NOMO-1 (cell line): ENCODE data around the gene CORO2B.

ENCODE experiments used
- DNase-seq, 2 experiments: peaks; one replicate each; lab custom pipeline; 2025; ENCODE audit not compliant: unreplicated experiment in 2 of 2; lab: John Stamatoyannopoulos, UW

CORO2B gene

DNA sequence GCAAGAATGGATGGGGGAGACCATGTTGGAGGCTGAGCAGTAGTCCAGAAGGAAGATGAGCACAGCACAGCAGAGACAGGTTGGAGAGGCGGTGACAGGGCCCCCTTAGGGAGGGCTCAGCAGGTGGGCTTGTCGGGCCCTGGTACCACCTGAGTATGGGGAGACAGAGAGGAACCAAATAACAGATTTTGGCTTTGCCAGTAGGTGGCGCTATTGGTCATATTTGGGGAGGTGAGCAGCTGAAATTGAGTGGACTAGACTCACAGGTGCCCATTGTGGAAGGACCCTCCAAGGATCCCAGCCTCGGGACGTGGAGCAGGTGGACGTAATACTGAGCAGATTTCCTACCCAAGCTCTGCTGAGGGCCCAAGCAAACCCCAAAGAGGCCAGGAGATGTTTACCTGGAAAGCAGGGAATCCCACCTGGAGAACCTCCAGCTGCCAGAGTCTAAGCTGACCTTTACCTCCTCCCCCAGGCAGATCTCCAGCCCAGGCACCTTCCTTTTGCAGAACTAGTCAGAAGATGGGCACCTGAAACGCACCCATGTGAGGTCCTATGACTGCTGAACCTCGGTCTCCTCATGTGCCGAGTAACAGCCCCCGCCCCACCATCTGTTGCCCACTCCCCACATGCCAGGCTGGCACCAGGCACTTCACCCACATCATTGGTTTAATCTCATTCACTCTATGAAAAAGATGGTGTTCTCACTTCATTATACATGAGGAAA lies 24.6 kb upstream of the CORO2B start:
- peak; percentile 45 to 52 for DNase-seq

DNA sequence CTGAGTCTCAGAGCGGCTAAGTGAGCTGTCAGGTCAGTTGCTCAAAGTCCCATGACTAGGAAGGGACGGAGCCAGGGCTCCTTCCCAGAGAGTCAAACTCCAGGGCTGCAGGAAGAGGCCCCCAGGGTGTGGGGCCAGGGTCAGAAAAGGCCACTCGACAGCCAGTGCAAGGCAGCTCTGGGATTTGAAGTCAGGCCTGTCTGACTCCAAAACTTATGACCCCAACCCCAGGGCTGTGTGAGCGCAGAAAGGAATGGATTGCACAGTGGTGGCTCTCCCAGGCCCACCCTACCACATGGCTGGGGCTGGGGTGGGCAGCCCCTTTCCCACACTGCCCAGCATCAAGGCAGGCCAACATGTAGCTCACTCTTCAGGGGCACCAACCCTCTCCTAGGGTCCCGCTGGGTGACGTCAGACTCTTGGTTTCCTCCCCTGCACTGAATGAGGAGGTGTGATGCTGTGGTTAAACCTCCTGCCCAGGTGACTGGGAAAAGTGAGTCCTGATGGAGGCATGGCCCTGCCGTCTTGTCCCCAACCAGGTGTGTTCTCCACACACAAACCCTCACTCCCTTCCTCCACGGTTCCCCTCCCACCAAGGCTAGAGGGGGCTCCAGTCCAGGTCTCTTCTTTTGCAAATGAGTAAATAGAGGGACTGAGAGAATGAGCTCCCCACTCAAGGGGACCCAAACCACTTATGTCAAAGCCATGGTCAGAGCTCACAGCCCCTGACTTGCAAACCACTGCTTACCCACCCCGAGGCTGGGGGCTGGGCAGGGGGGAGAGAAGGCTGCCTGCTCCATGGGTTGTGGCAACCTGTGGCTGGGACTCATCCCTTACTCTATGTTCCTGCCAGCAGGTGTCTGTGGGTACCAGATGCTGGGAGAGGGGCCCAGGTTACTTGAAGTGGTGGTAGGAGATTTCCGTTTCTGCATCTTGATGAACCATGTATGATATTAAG lies 23.8 kb upstream of the CORO2B start:
- no peak for DNase-seq

DNA sequence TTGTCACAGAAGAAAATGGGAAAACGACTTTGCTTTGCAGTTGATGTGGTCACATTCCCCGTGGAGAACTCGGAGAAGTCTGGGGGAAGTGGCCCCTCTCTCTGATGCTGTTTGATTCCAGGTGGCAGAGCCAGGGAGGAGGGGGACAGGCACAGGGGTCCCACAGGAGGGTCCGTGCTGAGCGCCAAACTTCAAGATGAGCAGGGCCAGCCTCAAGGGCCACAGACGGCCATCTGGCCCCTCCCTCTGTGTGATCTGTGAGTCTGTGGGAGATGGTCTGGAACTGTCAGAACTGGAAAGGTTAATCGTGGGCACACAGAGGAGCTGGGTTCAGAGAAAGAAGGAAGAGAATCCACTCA lies 23.1 kb upstream of the CORO2B start:
- DNase-seq: no peak

DNA sequence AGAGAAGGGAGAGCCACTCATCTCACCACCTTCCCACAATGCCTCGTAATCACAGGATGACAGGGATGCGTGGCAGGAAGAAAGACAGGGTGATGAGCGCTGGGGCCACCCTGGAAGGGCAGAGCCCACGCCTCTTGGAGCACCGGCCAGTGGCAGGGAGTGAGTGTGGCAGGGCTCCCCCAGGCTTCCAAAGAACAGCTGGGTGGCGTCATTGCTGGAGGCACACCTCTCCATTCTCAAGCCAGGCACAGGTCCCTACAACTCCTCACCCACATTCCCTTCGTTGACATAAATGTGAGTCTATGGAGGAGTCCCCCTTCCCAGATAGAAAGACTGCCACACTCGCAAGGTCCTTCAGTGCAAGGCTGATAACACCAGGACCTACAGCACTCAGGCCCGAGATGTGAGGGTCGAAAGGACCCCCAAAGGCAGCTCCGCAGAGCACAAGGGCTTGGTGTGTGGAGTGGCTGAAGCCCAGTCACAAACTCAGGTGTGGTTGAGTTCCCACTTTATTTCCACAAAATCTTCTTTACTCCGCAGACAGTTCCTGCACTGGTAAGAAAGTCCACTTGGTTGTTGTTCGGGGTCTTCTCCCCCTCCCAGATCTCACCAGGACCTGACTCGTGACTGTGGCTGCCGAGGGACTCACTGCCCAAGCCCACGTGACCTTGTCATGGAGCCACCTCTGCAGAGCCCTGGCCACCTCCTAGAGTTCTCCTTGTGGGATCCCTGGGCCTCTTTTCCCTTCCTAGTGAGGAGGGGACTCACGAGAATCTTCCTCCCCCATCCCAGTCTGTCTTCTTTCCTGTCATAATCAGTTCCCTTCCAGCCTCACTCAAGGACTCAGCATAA lies 22.4 kb upstream of the CORO2B start:
- DNase-seq: no peak

DNA sequence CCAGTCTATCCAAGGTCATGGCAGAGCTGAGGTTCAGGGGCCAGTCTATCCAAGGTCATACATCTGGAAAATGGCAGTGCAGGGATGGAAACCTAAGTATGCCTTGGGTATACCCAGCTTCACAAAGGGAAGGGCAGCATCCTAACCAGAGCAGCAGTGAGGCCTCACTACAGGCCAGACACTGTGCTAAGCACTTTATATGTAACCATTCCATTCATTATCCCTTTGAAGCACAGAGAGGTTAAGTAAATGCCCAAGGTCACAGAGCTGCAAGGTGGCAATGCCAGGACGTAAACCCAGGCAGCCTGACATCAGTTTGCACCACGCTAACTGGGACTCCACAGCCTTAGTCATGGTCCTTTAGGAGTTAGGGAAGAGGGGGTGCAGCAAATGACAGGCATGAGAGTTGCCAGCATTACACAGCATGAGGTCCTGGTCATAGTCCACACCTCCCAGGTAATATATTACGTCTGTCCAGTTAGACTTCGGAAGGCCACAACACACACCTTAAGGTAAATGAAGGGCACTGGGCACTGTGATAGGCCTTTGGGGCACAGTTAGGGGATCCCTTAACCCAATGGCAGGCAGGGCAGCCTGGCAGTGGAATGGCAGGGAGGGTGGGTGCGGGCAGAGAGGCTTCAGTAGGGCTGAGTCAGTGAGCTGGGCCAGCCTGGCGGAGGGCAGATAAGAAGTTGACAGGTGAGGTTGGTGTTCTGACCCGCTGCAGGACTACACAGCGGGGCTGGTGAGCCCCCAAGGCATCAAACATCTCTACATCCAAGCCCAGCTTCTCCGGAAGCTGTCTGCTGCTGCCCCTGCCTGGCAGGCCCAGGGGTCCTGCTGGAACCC lies 21.1 kb upstream of the CORO2B start:
- no peak for DNase-seq

DNA sequence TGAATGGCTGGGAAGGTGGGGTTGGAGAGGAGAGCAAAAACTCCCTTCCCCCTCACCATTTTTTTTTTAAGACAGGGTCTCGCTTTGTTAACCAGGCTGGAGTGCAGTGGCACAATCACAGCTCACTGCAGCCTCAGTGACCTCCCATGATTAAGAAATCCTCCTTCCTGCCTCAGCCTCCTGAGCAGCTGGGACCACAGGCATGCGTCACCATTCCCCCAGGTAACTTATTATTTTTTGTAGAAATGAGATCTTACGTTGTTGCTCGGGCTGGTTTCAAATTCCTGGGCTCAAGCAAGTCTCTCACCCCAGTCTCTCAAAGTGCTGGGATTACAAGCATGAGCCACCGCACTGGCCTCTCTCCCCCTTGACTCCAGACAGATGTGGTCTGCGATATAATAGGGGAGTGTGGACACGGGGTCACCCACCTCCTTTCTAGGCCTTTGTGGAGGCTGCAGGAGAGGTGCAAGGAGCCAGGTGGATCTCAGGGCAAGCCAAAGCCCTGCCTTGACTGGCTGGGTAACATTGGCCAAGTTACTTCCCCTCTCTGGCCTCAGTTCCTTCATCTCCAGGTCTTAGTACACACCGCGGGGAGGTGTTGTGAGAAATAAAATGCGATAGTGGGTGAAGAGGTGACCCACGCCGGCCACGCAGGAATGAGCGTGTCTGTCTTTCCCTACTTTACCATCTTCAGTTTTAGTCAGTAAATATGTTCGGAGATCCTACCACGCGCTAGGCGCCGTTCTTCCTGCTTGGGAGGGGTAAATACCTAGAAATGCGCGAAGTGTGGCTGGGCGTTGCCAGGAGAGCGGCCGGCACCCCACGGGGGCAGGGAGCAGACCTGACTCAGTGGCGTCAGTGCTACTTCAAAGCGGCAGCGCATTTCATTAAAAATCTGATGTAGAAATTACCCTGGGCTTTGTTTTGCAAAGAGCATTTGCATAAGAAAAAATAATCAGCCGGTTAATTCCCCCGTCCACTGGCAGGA lies 20.2 kb upstream of the CORO2B start:
- DNase-seq: peak in 1 of 2 experiments; percentile 44

DNA sequence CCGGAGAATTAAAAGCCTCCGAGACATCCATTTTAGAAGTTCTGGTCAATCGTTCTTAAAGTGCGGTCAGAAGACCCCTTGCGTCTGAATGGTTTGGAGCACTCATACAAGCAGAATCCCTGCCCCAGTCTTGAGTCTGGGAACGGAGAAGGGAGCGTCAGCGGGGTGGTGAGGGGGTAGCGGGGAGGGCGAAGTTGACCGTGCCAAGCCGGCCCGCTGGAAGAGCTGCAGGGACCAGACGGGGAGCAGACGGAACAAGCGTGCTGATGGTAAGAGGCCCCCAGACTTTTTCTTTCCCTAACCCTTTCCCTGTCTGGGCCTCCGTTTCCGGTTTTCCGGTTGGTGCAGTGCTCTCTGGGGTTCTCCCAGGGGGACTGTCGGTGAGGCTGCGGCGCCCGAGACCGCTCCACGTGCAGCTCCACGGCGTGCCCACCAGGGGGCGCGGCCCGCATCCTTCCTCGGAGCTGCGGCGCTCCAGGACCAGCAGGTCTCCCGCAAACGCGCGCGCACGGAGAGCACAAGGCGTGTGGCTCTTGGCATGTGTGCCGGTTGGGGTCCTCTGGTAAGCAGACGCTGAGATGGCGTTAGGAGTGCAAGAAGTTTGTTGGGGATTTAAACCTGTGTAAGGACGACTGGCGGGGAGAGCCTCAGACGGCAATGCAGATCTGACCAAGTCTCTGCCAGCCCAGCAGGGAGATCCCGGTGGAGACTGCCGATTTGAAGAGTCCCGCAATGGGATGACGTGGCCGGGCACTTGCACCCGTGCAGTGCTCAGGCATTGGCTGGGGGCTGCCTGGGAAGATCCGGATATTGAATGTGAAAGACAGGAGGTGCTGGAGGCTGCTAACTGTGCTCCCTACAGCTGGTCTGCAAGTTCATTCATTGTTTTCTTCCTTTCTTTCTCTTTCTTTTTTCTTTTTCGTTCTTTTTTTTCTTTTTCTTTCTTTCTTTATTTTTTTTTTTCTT lies 19.2 kb upstream of the CORO2B start:
- peak; percentile 41 to 51 for DNase-seq

DNA sequence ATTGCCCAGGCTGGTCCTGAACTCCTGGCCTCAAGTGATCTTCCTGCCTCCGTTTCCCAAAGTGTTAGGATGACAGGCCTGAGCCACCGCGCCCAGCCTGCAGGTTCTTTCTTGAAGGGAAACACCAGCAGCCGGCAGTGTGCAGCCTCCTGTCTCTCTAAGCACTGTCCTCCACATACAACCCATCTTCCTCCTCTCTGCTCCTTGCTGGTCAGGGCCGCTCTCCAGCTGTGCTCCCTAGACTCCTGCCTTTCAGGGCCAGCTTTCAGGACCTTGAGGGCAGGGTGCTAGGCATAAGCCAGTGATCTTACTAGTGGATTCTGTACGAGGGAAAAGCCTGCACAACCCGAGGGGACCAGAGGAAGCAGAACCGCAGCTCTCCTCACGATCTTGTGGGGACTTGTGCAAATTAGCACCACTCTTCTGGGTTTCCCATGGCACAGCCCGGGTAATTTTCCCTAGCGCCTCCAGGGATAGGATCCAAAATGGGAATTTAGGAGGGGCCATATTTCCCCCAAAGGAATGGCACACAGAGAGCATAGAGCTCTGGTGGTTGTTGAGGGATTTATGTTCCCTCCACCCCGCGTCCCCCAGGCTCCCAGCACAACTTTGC lies 18.2 kb upstream of the CORO2B start:
- no peak for DNase-seq

DNA sequence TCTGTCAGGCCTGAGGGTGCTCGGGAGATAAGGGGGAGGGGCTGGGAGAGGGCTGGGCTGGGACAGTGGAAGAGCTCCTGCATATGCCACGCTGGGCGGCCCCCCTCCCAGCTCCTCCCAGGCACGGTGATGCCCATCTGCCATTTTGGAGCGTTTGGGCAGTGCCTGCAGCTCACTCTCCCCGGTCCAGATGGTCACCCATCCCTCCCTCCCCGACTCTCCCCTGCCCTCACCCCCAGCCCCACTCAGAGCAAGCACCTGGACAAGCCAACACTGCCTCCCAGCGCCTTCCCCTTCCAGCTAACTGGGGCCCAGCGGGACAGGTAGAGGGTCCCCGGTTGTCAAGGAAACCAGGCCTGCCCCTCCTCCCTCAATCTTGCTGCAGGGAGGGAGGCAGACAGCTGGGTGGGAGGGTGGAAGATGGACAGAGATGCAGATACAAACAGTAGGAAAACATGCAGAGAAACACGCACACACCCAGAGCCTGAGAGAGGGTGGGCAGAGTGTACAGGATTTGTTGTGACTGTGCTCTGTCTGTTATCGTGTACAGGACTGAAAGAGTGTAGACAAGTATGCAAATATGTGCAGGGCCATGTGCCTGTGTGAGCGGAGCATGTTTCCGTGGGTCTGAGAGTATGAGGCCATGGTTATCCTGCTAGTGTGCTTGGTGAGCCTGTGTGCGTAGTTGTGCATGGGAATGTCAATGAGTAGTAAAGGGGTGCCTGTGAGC lies 17.5 kb upstream of the CORO2B start:
- no peak for DNase-seq

DNA sequence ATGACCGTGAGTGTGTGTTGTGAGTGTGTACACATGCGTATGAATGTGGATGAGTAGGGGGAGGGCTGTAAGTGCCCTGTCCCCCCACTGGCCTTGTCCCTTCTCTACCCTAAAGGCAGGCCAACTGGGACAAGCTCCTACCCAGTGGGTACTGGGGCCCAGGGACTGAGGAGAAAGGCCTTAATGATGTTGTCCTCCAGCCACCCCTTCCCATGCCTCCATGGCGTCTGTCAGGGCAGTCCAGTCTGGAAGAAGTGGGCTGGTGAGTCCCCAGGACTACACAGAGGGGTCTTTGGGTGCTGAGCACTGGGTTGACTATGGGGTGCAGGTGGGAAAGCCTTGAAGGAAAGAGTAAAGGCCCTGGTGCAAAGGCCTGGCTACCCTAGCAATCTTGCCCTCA lies 16.9 kb upstream of the CORO2B start:
- no peak for DNase-seq

DNA sequence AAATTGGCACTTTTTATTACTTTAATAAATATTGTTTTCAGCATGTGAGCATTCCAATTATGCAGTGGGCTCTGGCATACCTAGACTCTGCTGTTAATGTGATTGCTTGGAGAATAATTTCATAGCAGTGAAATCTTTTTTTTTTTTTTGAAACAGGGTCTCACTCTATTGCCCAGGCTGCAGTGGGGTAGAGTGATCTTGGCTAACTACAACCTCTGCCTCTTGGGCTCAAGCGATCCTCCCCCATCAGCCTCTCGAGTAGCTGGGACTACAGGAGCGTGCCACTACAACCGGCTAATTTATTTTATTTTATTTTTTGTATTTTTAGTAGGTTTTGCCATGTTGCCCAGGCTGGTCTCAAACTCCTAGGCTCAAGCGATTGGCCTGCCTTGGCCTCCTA lies 14.6 kb upstream of the CORO2B start:
- DNase-seq: no peak

DNA sequence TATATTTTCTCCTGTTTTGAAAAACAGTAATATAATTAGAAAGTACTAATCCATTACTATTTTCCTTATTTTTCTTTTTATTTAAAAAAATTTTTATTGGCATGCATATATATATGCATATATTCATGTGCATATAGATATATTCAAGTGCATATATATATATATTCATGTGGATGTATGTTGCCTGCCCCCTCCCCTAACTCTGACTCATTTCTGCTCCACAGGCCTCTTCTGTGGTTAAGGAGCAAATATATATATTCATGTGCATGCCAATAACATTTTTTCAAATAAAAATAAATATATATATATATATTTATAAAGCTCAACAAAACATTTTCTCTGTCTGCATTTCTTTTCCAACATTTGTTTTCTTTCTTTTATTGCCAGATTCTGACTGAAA lies 13.6 kb upstream of the CORO2B start:
- DNase-seq: no peak

DNA sequence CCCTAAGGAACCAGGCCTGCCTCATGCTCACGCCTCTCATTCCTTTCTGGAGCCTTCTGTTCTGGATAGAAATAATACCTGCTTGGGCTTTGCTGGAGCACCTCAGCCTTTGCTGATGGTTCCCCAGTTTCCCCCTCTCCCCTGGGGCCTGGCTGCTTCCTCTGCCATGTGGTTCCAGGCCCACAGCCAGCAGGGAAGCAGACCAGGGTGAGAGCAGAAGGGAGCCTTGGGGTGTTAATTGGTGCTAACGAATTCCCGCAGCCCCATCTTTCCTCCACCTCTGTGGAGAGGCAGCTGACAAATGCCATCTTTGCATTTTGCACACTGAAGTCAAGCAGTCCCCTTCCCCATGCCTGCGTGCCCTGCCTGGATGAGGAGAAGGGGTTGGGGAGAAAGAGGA lies 13.1 kb upstream of the CORO2B start:
- no peak for DNase-seq

DNA sequence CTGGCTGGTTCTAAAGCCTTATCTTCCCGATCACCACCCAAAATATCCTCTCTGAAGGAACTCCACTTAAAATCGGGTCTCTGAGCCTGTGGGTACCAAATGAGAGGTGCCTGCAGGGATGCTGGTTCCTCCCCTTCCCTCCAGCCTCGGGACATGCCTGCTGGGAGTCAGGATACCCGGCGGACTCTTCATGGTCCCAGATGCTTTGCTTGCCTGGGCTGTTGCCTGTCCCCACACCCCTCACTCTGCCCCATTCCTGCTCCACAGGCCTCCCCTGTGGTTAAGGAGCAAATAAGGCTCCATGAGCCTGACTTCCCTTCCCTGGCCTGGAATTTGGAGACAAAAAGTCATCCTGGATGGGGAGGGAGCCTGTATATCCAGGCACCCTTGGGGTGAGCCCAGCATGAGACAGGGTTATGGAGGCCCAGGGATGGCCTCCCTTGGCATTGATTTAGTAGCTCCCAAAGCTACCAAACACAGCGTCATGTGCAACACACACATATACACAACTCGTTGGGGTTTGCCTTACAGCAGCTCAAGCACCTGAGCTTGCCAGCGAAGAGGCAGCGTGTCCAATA lies 12.3 kb upstream of the CORO2B start:
- DNase-seq: no peak

DNA sequence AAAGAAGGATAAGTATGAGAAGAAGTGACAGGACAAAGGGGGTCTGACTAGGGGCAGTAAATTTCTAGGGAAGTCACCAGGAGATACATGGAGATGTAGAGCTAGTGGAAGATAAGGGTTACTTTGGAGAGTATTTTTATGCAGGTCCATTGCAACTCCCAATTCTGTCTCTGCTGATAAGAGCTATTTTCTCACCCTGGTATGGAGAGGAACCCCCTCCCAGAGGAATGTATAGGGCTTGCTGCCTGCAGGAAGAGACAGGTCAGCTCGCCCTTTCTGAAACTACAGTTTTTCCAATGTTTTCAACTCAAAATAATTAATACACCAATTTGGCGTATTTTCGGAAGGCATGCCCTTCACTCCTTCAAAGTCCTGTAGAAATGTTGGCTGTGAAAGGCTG lies 11.4 kb upstream of the CORO2B start:
- DNase-seq: no peak

DNA sequence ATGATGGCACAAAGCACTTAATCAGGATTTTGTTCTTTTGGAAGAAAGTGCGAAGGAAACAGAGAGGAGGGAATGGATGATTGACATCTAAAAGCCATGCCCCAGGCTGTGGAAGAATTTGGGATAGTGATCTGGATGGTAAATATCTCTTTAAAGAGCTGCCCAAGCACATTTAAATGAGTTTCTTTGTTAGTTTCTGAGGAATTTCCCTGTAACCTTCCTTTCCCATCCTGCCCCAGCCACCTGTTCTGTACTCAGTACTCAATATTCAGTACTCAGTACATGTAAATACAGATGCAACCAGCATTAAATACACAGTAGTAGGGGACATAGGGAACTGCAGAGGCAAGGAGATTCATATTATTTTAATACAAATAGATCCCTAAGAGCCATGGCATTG lies 7.8 kb upstream of the CORO2B start:
- DNase-seq: no peak

DNA sequence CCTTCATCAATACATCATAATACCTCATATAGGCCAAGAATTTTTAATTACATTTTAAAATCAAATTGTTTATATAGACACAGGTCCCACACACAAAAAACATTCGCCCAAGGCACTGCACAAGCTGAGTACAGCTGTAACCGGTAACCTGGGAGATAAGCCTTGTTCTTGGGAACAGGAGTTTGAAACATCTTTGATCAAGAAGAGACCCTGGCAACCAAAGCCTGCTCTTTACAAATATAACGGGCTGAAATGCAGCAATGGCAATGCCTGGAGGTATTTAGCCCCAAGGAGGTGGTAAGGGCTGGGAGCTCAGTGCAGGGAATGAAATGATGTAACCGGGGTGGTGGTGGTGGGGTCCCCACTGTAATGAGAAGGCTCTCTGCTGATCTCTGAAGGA lies 7.2 kb upstream of the CORO2B start:
- no peak for DNase-seq
